Measurements from ENCODE around the gene POFUT2.

Gene POFUT2

DNA sequence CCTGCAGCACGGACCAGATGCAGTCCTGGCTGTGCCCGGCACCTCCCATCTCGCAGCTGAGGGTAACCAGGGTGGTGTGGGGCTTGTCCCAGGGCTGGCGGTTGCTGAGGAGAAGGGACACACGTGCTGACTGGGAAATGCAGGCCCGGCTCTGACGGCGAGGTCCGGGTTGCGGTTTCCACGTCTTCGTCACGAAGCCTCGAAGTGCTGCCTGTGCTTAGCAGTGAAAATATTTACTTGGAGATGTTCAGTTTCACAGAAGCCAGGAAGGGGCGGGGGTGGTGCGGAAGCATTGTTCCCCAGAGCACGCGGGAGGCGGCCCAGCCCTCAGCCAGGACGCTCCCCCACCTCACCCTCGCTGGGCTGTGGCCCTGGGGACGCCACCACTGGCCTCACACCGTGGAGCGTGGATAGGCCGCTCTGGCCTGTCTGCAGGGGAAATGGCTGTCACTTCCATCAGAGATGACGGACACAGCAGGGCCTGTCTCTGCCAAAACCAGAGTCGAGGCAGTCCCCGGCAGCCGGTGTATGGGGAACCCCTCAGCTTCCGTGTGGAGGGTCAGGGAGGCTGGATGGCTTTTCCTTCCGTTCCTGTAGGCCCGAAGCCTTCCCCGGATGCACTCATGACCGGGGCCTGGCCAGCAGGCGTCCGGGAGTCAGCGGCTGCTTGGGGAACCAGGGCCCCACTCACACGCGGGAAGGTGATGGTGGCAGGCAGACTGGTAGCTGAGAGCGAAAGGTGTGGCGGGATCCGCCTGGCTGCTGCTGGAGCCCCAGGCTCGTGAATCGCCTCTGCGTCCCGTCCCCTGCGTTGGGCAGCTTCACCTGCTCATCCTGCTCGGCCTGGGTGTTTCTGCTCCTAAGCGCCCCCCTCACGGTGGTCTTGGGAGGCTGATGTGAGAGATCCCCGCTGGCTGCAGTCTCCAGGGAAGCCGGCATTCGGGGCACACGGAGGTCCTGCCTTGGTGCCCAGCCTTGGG lies 14.7 kb upstream of the POFUT2 start:
- H3K9ac ChIP-seq (ENCODE audit: insufficient read length, low read depth) = peak overlapping the region; percentile 52
- no peaks in the 10 kb centered on the region for H3K27me3 ChIP-seq (ENCODE audit: insufficient read depth, insufficient read length)
- no peak overlapping the region for H3K4me3 ChIP-seq (ENCODE audit: insufficient read length, low read depth)
- peaks cover 15% of the 10 kb centered on the region for H3K36me3 ChIP-seq (ENCODE audit: insufficient read depth, insufficient read length, low read length)
- peaks cover 30% of the 10 kb centered on the region for H3K4me1 ChIP-seq (ENCODE audit: insufficient read depth, insufficient read length)
- TF ChIP-seq SUZ12 (IDR thresholded peaks at IDR 0.05; ENCODE audit: extremely low read depth, insufficient read depth, insufficient read length) (no peak), ZNF274 (IDR thresholded peaks at IDR 0.05; ENCODE audit: low read depth, low read length) (no peak), YY1 (IDR thresholded peaks at IDR 0.05; ENCODE audit: insufficient read depth, insufficient read length) (no peak)
- peaks cover 2% of the 10 kb centered on the region; the same call in 1 of the 2 replicates for H3K9me3 ChIP-seq (ENCODE audit: insufficient read depth, low read length)
- DNase-seq (ENCODE audit: low read depth, low spot score) = no peak

DNA sequence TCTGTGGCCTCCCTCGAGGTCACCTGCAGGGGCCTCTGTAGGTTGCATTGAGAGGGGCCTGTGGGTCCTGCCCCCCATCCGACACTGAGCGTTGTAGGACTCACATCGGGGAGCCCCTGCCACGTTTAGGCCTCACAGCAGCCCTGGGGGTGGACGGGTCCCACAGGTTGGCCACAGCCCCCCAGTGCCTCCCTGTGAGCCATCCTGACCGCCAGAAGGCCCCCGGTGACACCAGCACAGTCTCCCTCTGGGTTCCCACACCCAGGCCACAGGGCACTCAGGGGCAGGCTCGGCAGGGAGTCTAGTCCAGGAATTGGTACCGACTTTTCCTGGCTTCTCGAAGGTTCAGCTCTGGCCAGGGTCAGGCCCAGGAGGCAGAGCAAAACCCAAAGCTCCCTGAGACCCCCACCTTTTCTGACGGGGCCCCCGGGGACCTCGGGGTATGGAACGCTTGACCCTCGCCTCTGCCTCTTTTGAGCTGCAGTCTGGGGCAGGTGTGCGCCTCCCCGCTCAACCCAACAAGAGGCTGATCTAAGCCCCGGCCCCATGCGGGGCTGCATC lies 13.9 kb upstream of the POFUT2 start:
- Histone ChIP-seq H3K4me1 (ENCODE audit: insufficient read depth, insufficient read length) (peaks cover 27% of the 10 kb centered on the region), H3K9ac (ENCODE audit: insufficient read length, low read depth) (peak overlapping the region; percentile 52), H3K27me3 (ENCODE audit: insufficient read depth, insufficient read length) (no peaks in the 10 kb centered on the region), H3K36me3 (ENCODE audit: insufficient read depth, insufficient read length, low read length) (peaks cover 23% of the 10 kb centered on the region), H3K9me3 (ENCODE audit: insufficient read depth, low read length) (peaks cover 10% of the 10 kb centered on the region), H3K4me3 (ENCODE audit: insufficient read length, low read depth) (no peak overlapping the region)
- TF ChIP-seq YY1 (IDR thresholded peaks at IDR 0.05; ENCODE audit: insufficient read depth, insufficient read length) = no peak
- TF ChIP-seq SUZ12 (IDR thresholded peaks at IDR 0.05; ENCODE audit: extremely low read depth, insufficient read depth, insufficient read length) = no peak
- TF ChIP-seq ZNF274 (IDR thresholded peaks at IDR 0.05; ENCODE audit: low read depth, low read length) = no peak
- DNase-seq (ENCODE audit: low read depth, low spot score) = no peak

DNA sequence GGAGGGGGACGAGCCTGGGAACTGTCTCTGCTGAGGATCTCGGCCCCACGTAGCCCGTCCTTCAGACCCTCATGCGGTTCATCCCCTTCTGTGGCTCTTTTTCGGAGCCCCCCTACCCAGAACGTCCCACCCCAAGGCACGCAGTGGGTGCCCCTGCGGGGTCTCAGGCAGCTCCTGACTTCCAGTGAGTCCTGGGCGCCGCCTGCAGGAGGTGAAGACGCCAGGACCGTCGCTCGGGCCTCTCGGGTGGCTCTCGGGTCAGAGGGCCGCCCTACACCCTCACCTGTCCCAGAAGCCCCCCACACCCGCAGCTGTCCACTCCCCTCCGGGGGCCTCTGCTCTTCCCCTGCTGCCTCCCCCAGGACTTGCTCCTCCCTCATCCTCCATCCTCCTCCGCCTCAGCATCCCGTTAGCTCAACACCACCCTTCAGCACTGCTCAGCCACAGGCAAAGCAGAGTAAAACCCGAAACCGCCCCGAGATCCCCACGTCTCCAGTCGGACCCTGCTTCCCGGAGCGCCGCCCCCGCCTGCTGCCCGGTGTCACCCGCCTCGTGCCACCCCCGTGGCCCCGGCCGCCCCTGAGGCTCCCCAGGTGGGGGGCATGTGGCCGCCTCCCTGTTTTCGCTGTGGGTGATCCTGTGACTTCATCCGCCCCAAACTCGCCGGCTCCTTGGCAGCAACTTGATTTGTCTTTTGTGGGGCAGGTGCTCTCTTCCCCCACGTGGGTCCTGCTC lies 13.3 kb upstream of the POFUT2 start:
- peaks cover 23% of the 10 kb centered on the region for H3K4me1 ChIP-seq (ENCODE audit: insufficient read depth, insufficient read length)
- peaks cover 12% of the 10 kb centered on the region for H3K9me3 ChIP-seq (ENCODE audit: insufficient read depth, low read length)
- no peak for TF ChIP-seq ZNF274 (IDR thresholded peaks at IDR 0.05; ENCODE audit: low read depth, low read length)
- H3K36me3 ChIP-seq (ENCODE audit: insufficient read depth, insufficient read length, low read length) = peaks cover 24% of the 10 kb centered on the region
- no peak overlapping the region for H3K4me3 ChIP-seq (ENCODE audit: insufficient read length, low read depth)
- no peak overlapping the region for H3K9ac ChIP-seq (ENCODE audit: insufficient read length, low read depth)
- DNase-seq (ENCODE audit: low read depth, low spot score) = no peak
- no peaks in the 10 kb centered on the region for H3K27me3 ChIP-seq (ENCODE audit: insufficient read depth, insufficient read length)

DNA sequence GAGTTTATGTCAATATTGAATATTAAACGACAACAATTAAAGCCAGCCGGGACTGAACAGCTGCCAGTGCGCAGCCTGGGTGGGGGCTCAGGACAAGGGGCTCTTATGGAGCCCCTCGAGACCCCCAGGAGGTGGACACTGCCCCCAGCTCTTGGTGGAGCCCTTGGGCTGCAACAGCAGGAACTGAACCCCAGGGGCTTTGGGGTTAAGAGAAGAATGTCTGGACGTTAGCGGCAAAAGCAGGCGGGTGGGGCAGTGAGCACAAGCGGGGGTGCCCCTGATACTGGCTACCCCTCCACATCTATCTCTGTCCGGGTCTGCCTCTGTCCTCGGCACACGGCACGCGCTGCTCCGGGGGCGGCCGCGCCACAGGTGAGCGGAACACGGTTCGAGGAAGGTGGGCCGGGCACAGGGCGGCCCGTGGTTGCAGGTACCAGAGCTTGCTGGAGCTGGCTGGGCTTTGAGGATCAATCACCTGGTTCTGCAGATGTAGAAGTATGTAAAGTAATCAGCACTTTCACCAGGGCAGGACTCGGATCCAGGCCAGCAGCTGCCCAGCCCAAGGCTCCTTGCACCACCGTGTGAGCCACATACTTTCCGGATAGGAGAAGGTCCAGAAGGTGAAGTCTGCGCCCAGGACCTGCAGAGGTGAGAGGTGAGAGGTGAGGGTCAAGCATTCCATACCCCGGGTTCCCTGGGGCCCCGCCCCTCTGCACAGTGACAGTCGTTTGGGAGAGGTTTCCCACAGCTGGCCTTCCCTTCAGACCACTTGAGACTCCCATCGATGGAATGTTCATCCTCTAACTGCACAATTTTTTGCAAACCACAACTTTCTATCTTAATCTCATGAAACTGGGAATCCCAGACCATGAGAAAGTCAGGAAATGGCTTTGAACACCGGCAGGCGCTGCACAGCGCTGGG lies 12.4 kb upstream of the POFUT2 start:
- TF ChIP-seq ZNF274 (IDR thresholded peaks at IDR 0.05; ENCODE audit: low read depth, low read length) (no peak), SUZ12 (IDR thresholded peaks at IDR 0.05; ENCODE audit: extremely low read depth, insufficient read depth, insufficient read length) (no peak)
- Histone ChIP-seq H3K4me3 (ENCODE audit: insufficient read length, low read depth) (no peak overlapping the region), H3K9ac (ENCODE audit: insufficient read length, low read depth) (no peak overlapping the region), H3K9me3 (ENCODE audit: insufficient read depth, low read length) (peaks cover 12% of the 10 kb centered on the region), H3K36me3 (ENCODE audit: insufficient read depth, insufficient read length, low read length) (peaks cover 24% of the 10 kb centered on the region), H3K4me1 (ENCODE audit: insufficient read depth, insufficient read length) (peaks cover 29% of the 10 kb centered on the region), H3K27me3 (ENCODE audit: insufficient read depth, insufficient read length) (no peaks in the 10 kb centered on the region)
- no peak for DNase-seq (ENCODE audit: low read depth, low spot score)

DNA sequence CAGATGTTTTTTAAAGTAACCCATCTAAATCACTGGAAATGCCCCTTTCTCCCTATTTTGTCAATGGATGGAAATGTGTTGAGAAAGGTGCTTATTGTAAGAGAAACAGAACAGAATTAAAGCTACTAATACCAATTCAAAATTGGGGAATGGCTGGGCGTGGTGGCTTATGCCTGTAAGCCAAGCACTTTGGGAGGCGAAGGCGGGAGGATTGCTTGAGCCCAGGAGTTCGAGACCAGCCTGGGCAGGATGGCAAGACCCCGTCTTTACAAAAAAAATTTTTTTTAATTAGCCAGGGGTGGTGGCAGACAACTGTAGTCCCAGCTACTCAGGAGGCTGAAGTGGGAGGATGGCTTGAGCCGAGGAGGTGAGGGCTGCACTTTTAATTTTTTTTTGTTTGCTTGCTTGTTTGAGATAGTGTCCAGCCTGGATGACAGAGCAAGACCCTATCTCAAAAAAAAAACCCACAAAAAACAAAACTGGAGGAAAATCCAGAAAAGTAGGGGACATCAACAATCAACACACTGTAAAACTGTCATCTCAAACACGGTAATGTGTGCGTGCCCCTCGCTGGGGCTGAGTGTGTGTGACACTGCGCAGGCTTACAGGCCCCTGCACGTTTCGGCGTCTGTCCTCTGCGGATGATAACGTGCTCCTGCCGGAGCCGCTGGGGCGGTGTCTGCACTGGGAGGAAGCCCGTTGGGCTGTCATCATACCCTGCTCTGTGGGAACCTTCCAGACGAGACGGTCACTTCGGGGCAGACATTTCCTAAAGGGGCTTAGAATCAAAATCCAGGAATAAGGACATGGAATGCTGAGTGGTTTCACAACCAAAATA lies 11.6 kb upstream of the POFUT2 start:
- TF ChIP-seq YY1 (IDR thresholded peaks at IDR 0.05; ENCODE audit: insufficient read depth, insufficient read length) = no peak
- TF ChIP-seq SUZ12 (IDR thresholded peaks at IDR 0.05; ENCODE audit: extremely low read depth, insufficient read depth, insufficient read length) = no peak
- TF ChIP-seq ZNF274 (IDR thresholded peaks at IDR 0.05; ENCODE audit: low read depth, low read length) = no peak
- Histone ChIP-seq H3K27me3 (ENCODE audit: insufficient read depth, insufficient read length) (no peaks in the 10 kb centered on the region), H3K4me1 (ENCODE audit: insufficient read depth, insufficient read length) (peaks cover 34% of the 10 kb centered on the region), H3K9me3 (ENCODE audit: insufficient read depth, low read length) (peaks cover 12% of the 10 kb centered on the region), H3K9ac (ENCODE audit: insufficient read length, low read depth) (no peak overlapping the region), H3K4me3 (ENCODE audit: insufficient read length, low read depth) (no peak overlapping the region), H3K36me3 (ENCODE audit: insufficient read depth, insufficient read length, low read length) (peaks cover 24% of the 10 kb centered on the region)
- no peak for DNase-seq (ENCODE audit: low read depth, low spot score)

DNA sequence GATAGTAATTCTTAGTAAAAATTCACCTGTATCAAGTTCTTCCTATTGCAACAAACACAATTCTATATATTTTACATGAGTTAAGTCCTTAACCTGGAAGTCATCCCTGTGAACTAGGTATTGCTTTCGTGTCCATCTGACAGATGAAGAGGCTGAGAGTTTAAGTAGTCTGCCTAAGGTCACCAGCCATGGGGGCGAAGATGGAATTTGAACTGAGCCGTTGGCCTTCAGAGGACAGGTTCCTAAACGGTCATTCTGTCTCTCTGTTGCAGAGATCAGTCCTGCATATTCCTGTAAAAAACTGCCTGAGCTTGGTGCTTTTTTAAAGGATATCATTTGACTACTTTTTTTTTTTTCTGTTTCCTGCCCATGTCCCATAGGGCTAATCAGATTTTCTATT lies 10.2 kb upstream of the POFUT2 start:
- no peaks in the 10 kb centered on the region for H3K27me3 ChIP-seq (ENCODE audit: insufficient read depth, insufficient read length)

More for the DNA sequence above, 10.2 kb upstream of the POFUT2 start:
- Histone ChIP-seq H3K9me3 (ENCODE audit: insufficient read depth, low read length) (peaks cover 12% of the 10 kb centered on the region), H3K4me3 (ENCODE audit: insufficient read length, low read depth) (no peak overlapping the region), H3K9ac (ENCODE audit: insufficient read length, low read depth) (no peak overlapping the region), H3K4me1 (ENCODE audit: insufficient read depth, insufficient read length) (peaks cover 47% of the 10 kb centered on the region), H3K36me3 (ENCODE audit: insufficient read depth, insufficient read length, low read length) (peaks cover 34% of the 10 kb centered on the region)
- DNase-seq (ENCODE audit: low read depth, low spot score) = no peak
- TF ChIP-seq YY1 (IDR thresholded peaks at IDR 0.05; ENCODE audit: insufficient read depth, insufficient read length) (no peak), ZNF274 (IDR thresholded peaks at IDR 0.05; ENCODE audit: low read depth, low read length) (no peak), SUZ12 (IDR thresholded peaks at IDR 0.05; ENCODE audit: extremely low read depth, insufficient read depth, insufficient read length) (no peak)
